ENCODE measurements around the gene KCNS1.

DNA sequence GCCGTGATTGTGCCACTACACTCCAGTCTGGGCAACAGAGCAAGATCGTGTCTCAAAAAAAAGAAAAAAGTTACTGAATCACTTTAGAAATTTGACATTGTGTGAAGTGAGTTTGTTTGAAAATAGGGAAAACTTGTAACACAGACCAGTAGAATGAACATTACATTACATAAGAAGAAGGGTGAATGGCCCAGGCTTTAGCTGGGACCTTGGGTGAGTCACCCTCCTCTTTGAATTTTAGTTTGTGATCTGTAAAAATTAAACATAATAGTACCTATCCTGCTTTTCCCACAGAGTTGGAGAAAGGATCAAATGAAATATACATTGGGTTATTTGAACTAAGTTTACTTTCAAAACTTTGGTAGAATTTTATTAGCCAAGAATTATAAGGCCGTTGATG is 56.3 kb downstream of the KCNS1 start:
- TF ChIP-seq, protein P1, sequence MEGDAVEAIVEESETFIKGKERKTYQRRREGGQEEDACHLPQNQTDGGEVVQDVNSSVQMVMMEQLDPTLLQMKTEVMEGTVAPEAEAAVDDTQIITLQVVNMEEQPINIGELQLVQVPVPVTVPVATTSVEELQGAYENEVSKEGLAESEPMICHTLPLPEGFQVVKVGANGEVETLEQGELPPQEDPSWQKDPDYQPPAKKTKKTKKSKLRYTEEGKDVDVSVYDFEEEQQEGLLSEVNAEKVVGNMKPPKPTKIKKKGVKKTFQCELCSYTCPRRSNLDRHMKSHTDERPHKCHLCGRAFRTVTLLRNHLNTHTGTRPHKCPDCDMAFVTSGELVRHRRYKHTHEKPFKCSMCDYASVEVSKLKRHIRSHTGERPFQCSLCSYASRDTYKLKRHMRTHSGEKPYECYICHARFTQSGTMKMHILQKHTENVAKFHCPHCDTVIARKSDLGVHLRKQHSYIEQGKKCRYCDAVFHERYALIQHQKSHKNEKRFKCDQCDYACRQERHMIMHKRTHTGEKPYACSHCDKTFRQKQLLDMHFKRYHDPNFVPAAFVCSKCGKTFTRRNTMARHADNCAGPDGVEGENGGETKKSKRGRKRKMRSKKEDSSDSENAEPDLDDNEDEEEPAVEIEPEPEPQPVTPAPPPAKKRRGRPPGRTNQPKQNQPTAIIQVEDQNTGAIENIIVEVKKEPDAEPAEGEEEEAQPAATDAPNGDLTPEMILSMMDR (conservative IDR thresholded peaks at IDR 0.05; ENCODE audit: low read depth in 2 of 2) = no peak
- no peak for TF ChIP-seq EZH2 (IDR thresholded peaks at IDR 0.05; ENCODE audit: low read depth, unreplicated experiment)
- TF ChIP-seq CREB1 (CRISPR knock-in tag; IDR thresholded peaks at IDR 0.05; ENCODE audit: low read depth) = no peak
- TF ChIP-seq POLR2AphosphoS5 (IDR thresholded peaks at IDR 0.05; ENCODE audit: low read depth) = no peak
- TF ChIP-seq REST (IDR thresholded peaks at IDR 0.05; ENCODE audit: unreplicated experiment) = no peak
- TF ChIP-seq EZH2phosphoT487 (IDR thresholded peaks at IDR 0.05; ENCODE audit: unreplicated experiment) = no peak
- TF ChIP-seq JUNB (IDR thresholded peaks at IDR 0.05; ENCODE audit: unreplicated experiment) = no peak
- no peak for TF ChIP-seq ZNF114 (CRISPR knock-in tag; IDR thresholded peaks at IDR 0.05)
- TF ChIP-seq, protein P2, sequence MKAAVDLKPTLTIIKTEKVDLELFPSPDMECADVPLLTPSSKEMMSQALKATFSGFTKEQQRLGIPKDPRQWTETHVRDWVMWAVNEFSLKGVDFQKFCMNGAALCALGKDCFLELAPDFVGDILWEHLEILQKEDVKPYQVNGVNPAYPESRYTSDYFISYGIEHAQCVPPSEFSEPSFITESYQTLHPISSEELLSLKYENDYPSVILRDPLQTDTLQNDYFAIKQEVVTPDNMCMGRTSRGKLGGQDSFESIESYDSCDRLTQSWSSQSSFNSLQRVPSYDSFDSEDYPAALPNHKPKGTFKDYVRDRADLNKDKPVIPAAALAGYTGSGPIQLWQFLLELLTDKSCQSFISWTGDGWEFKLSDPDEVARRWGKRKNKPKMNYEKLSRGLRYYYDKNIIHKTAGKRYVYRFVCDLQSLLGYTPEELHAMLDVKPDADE (IDR thresholded peaks at IDR 0.05) = no peak
- TF ChIP-seq ZNF462 (CRISPR knock-in tag; IDR thresholded peaks at IDR 0.05) = no peak

Measured in GM23338 (cell line).